Karpas-422 (cell line): Measurements from ENCODE around the gene TOR1AIP1. TPM values are rescaled to one million over a fixed set of nuclear protein-coding genes. Genes with fewer than 3 reads are reported as not detected.
A peak's percentile ranks its signal among the peaks of the same experiment; 100 is the strongest.

Source experiments
- DNase-seq: peaks from one replicate; pipeline ENCODE4 v3.0.0-alpha.2; 2015
- H2AFZ ChIP-seq: fragments of 200-600 bp; sonication (generic); 2 replicates; pipeline ENCODE4 v1.6.1; 2014; ENCODE audit warnings: antibody characterized with exemption, low read length, mixed read lengths
- H3K27ac ChIP-seq: fragments of 200-600 bp; sonication (generic); 2 replicates; pipeline ENCODE4 v1.5.1; 2014; ENCODE audit warnings: mild to moderate bottlenecking, low read length, moderate library complexity
- H3K27me3 ChIP-seq: fragments of 200-600 bp; sonication (generic); 2 replicates; pipeline ENCODE4 v1.6.1; 2014; ENCODE audit warnings: low read length, mixed read lengths
- H3K36me3 ChIP-seq: fragments of 200-600 bp; sonication (generic); 2 replicates; pipeline ENCODE4 v1.6.1; 2014; ENCODE audit warnings: low read length, mixed read lengths; ENCODE audit not compliant: insufficient read depth
- H3K4me1 ChIP-seq: fragments of 200-600 bp; sonication (generic); 2 replicates; pipeline ENCODE4 v1.6.1; 2014; ENCODE audit warnings: mild to moderate bottlenecking, low read length, mixed read lengths
- H3K4me2 ChIP-seq: fragments of 200-600 bp; sonication (generic); 2 replicates; pipeline ENCODE4 v1.6.1; 2014; ENCODE audit warnings: low read length, low read depth, mild to moderate bottlenecking; ENCODE audit not compliant: poor library complexity, severe bottlenecking
- H3K4me3 ChIP-seq: fragments of 200-600 bp; sonication (generic); 2 replicates; pipeline ENCODE4 v1.5.1; 2014; ENCODE audit warnings: mild to moderate bottlenecking, antibody characterized with exemption, low read length, mixed read lengths
- H3K79me2 ChIP-seq: fragments of 200-600 bp; sonication (generic); 2 replicates; pipeline ENCODE4 v1.6.1; 2014; ENCODE audit warnings: mild to moderate bottlenecking, low read length, mixed read lengths
- H3K9ac ChIP-seq: fragments of 200-600 bp; sonication (generic); 2 replicates; pipeline ENCODE4 v1.6.0; 2014; ENCODE audit warnings: low read length
- H3K9me2 ChIP-seq: fragments of 200-600 bp; sonication (generic), shearing (Covaris generic); replicated peaks from 2 replicates; pipeline ENCODE4 v1.6.0; 2014; ENCODE audit warnings: mild to moderate bottlenecking, low read length, moderate library complexity; ENCODE audit not compliant: insufficient read depth
- H3K9me3 ChIP-seq: fragments of 300-700, 200-600 bp; sonication (generic); 2 replicates; pipeline ENCODE4 v1.6.1; 2014; ENCODE audit warnings: low read length, mixed read lengths
- H4K20me1 ChIP-seq: fragments of 200-600 bp; sonication (generic); 2 replicates; pipeline ENCODE4 v1.6.1; 2014; ENCODE audit warnings: mild to moderate bottlenecking, antibody characterized with exemption, low read length, low read depth; ENCODE audit not compliant: insufficient read depth
- total RNA-seq: library from RNA; depleted of rRNA; stranded (reverse); fragments of >200 nt; shearing (Covaris generic); gene quantifications from 2 replicates; pipeline ENCODE4 v1.2.3, GENCODE V29; 2014; ENCODE audit warnings: low replicate concordance

The TOR1AIP1 gene
- total RNA-seq, 1 experiment from 2014 or later: 51.0 TPM

- H3K79me2 ChIP-seq: no peaks in the 10 kb centered on the region
- H3K9ac ChIP-seq: no peak overlapping the region
- peaks cover 11% of the 10 kb centered on the region; the same call in 1 of the 2 replicates for H3K4me1 ChIP-seq
- peaks cover 7% of the 10 kb centered on the region; the same call in 1 of the 2 replicates for H3K36me3 ChIP-seq
- no peak overlapping the region for H3K4me3 ChIP-seq
- H3K9me3 ChIP-seq: no peaks in the 10 kb centered on the region
- no peaks in the 10 kb centered on the region for H3K9me2 ChIP-seq
- DNase-seq: no peak
- no peaks in the 10 kb centered on the region for H4K20me1 ChIP-seq
- no peak overlapping the region for H2AFZ ChIP-seq
- no peak overlapping the region for H3K4me2 ChIP-seq
- H3K27me3 ChIP-seq: no peaks in the 10 kb centered on the region
- no peak overlapping the region for H3K27ac ChIP-seq
Observed at GRCh38 chr1:179923029-179923428, 40.9 kb downstream of the TOR1AIP1 start.

GRCh38 chr1:179924268-179924667 is 42.2 kb downstream of the TOR1AIP1 start:
- DNase-seq: no peak
- no peak overlapping the region for H3K27ac ChIP-seq
- H2AFZ ChIP-seq: no peak overlapping the region

GRCh38 chr1:179925302-179925701 is 43.2 kb downstream of the TOR1AIP1 start:
- Histone ChIP-seq H3K9me2 (no peaks in the 10 kb centered on the region), H2AFZ (no peak overlapping the region), H3K27ac (no peak overlapping the region), H3K4me3 (no peak overlapping the region), H3K36me3 (no peaks in the 10 kb centered on the region), H3K4me2 (no peak overlapping the region), H3K9ac (no peak overlapping the region), H4K20me1 (no peaks in the 10 kb centered on the region), H3K27me3 (no peaks in the 10 kb centered on the region), H3K9me3 (no peaks in the 10 kb centered on the region), H3K79me2 (no peaks in the 10 kb centered on the region), H3K4me1 (peaks cover 11% of the 10 kb centered on the region; the same call in 1 of the 2 replicates)
- DNase-seq: no peak

More at GRCh38 chr1:179924268-179924667, 42.2 kb downstream of the TOR1AIP1 start:
- Histone ChIP-seq H3K27me3 (no peaks in the 10 kb centered on the region), H3K36me3 (no peaks in the 10 kb centered on the region; the same call in 1 of the 2 replicates), H3K9me3 (no peaks in the 10 kb centered on the region), H3K9me2 (no peaks in the 10 kb centered on the region), H4K20me1 (no peaks in the 10 kb centered on the region), H3K4me2 (no peak overlapping the region), H3K79me2 (no peaks in the 10 kb centered on the region), H3K4me1 (peaks cover 11% of the 10 kb centered on the region; the same call in 1 of the 2 replicates), H3K4me3 (no peak overlapping the region), H3K9ac (no peak overlapping the region)

GRCh38 chr1:179925922-179926849 is 44.1 kb downstream of the TOR1AIP1 start:
- H2AFZ ChIP-seq: no peak overlapping the region
- H3K27me3 ChIP-seq: no peaks in the 10 kb centered on the region
- H3K9me3 ChIP-seq: no peaks in the 10 kb centered on the region
- H3K9me2 ChIP-seq: no peaks in the 10 kb centered on the region
- H3K4me3 ChIP-seq: no peak overlapping the region
- no peak overlapping the region for H3K9ac ChIP-seq
- H4K20me1 ChIP-seq: no peaks in the 10 kb centered on the region
- H3K36me3 ChIP-seq: no peaks in the 10 kb centered on the region
- H3K79me2 ChIP-seq: no peaks in the 10 kb centered on the region
- no peak for DNase-seq
- H3K4me2 ChIP-seq: no peak overlapping the region
- no peak overlapping the region for H3K27ac ChIP-seq
- H3K4me1 ChIP-seq: peaks cover 11% of the 10 kb centered on the region; the same call in 1 of the 2 replicates

GRCh38 chr1:179926850-179927205 is 44.7 kb downstream of the TOR1AIP1 start:
- no peak overlapping the region for H3K4me3 ChIP-seq
- H3K79me2 ChIP-seq: no peaks in the 10 kb centered on the region
- no peaks in the 10 kb centered on the region for H3K9me3 ChIP-seq
- no peak for DNase-seq
- H2AFZ ChIP-seq: no peak overlapping the region
- H3K9ac ChIP-seq: no peak overlapping the region
- H4K20me1 ChIP-seq: no peaks in the 10 kb centered on the region
- no peaks in the 10 kb centered on the region for H3K27me3 ChIP-seq
- H3K4me1 ChIP-seq: peaks cover 11% of the 10 kb centered on the region; the same call in 1 of the 2 replicates
- no peaks in the 10 kb centered on the region for H3K9me2 ChIP-seq
- H3K27ac ChIP-seq: no peak overlapping the region
- no peaks in the 10 kb centered on the region for H3K36me3 ChIP-seq
- H3K4me2 ChIP-seq: no peak overlapping the region

- Histone ChIP-seq H3K27me3 (no peaks in the 10 kb centered on the region), H2AFZ (0 out of 2 replicates have a peak overlapping the region, but pooled peaks have one; percentile 10), H3K79me2 (no peaks in the 10 kb centered on the region)
Observed at GRCh38 chr1:179929955-179930798, 48.1 kb downstream of the TOR1AIP1 start.

GRCh38 chr1:179930867-179931266 is 48.8 kb downstream of the TOR1AIP1 start:
- no peak overlapping the region for H3K4me2 ChIP-seq
- peaks cover 3% of the 10 kb centered on the region; the same call in 1 of the 2 replicates for H3K4me1 ChIP-seq
- H3K36me3 ChIP-seq: no peaks in the 10 kb centered on the region
- no peak overlapping the region for H2AFZ ChIP-seq
- H3K9ac ChIP-seq: no peak overlapping the region
- no peaks in the 10 kb centered on the region for H3K79me2 ChIP-seq
- H3K27ac ChIP-seq: no peak overlapping the region
- H3K9me3 ChIP-seq: no peaks in the 10 kb centered on the region
- no peaks in the 10 kb centered on the region for H4K20me1 ChIP-seq
- no peaks in the 10 kb centered on the region for H3K27me3 ChIP-seq
- H3K9me2 ChIP-seq: no peaks in the 10 kb centered on the region
- DNase-seq: no peak
- H3K4me3 ChIP-seq: no peak overlapping the region

More at GRCh38 chr1:179929955-179930798, 48.1 kb downstream of the TOR1AIP1 start:
- Histone ChIP-seq H3K4me1 (peaks cover 3% of the 10 kb centered on the region; the same call in 1 of the 2 replicates), H3K36me3 (no peaks in the 10 kb centered on the region), H3K27ac (no peak overlapping the region), H3K9ac (no peak overlapping the region), H3K9me2 (no peaks in the 10 kb centered on the region), H3K9me3 (no peaks in the 10 kb centered on the region), H3K4me3 (no peak overlapping the region), H4K20me1 (no peaks in the 10 kb centered on the region), H3K4me2 (no peak overlapping the region)
- DNase-seq: no peak

- Histone ChIP-seq H3K4me1 (peaks cover 7% of the 10 kb centered on the region), H2AFZ (no peak overlapping the region), H3K27ac (no peak overlapping the region), H3K9me2 (no peaks in the 10 kb centered on the region), H3K27me3 (no peaks in the 10 kb centered on the region), H3K4me2 (no peak overlapping the region), H3K4me3 (no peak overlapping the region), H3K9me3 (no peaks in the 10 kb centered on the region), H3K79me2 (no peaks in the 10 kb centered on the region), H4K20me1 (no peaks in the 10 kb centered on the region), H3K9ac (no peak overlapping the region), H3K36me3 (no peaks in the 10 kb centered on the region)
- no peak for DNase-seq
Observed at GRCh38 chr1:179933219-179933618, 51.1 kb downstream of the TOR1AIP1 start.
